HG03457 (cell line): ENCODE results near the gene TIMP3.

Experiments
- ATAC-seq: cut with Tn5 transposase; IDR thresholded peaks from one replicate; pipeline ENCODE4 v1.9.1; 2021; ENCODE audit warnings: moderate number of reproducible peaks; ENCODE audit not compliant: unreplicated experiment

The TIMP3 gene

GRCh38 chr22:32805361-32805881 lies 3.9 kb downstream of the TIMP3 start:
- no peak for ATAC-seq

- ATAC-seq, result no peak
Observed at GRCh38 chr22:32806296-32806695, 4.8 kb downstream of the TIMP3 start.

- ATAC-seq, result no peak
Observed at GRCh38 chr22:32808038-32808445, 6.5 kb downstream of the TIMP3 start.

GRCh38 chr22:32809786-32810554 lies 8.5 kb downstream of the TIMP3 start:
- ATAC-seq, result no peak

- ATAC-seq, result no peak
Observed at GRCh38 chr22:32810555-32811133, 9.1 kb downstream of the TIMP3 start.

GRCh38 chr22:32811788-32812545 lies 10.5 kb downstream of the TIMP3 start:
- ATAC-seq, result no peak

- no peak for ATAC-seq
Observed at GRCh38 chr22:32814285-32814860, 12.9 kb downstream of the TIMP3 start.

GRCh38 chr22:32815059-32815458 lies 13.6 kb downstream of the TIMP3 start:
- no peak for ATAC-seq

GRCh38 chr22:32815943-32816342 lies 14.4 kb downstream of the TIMP3 start:
- ATAC-seq, result no peak

GRCh38 chr22:32817137-32817730 lies 15.7 kb downstream of the TIMP3 start:
- ATAC-seq, result no peak

- no peak for ATAC-seq
Observed at GRCh38 chr22:32818446-32819115, 17.1 kb downstream of the TIMP3 start.

- no peak for ATAC-seq
Observed at GRCh38 chr22:32819120-32819519, 17.6 kb downstream of the TIMP3 start.

GRCh38 chr22:32820131-32821119 lies 18.9 kb downstream of the TIMP3 start:
- no peak for ATAC-seq

- ATAC-seq, result no peak
Observed at GRCh38 chr22:32822179-32822877, 20.8 kb downstream of the TIMP3 start.

- ATAC-seq, result no peak
Observed at GRCh38 chr22:32823024-32823730, 21.7 kb downstream of the TIMP3 start.

- ATAC-seq, result no peak
Observed at GRCh38 chr22:32824531-32825312, 23.2 kb downstream of the TIMP3 start.

- ATAC-seq, result no peak
Observed at GRCh38 chr22:32826537-32826936, 25.0 kb downstream of the TIMP3 start.
